ENCODE results near the gene CCNB3.

CCNB3 gene

GRCh38 chrX:50375481-50376267, 171.1 kb downstream of the CCNB3 start:
- Histone ChIP-seq H3K9ac (ENCODE audit: low read length) (no peak overlapping the region), H3K27me3 (replicated peaks; ENCODE audit: control insufficient read depth, insufficient read depth, low read length) (peaks cover 31% of the 10 kb centered on the region), H3K36me3 (ENCODE audit: control insufficient read depth, insufficient read depth, low read length, severe bottlenecking) (no peaks in the 10 kb centered on the region), H3K4me3 (ENCODE audit: low read length) (no peak overlapping the region), H3K4me1 (ENCODE audit: control insufficient read depth, insufficient read depth, low read length) (no peaks in the 10 kb centered on the region), H3K9me3 (ENCODE audit: control insufficient read depth, low read length) (peaks cover 16% of the 10 kb centered on the region)
- DNase-seq (ENCODE audit: low read depth): no peak

GRCh38 chrX:50381729-50382415, 177.3 kb downstream of the CCNB3 start:
- Histone ChIP-seq H3K9ac (ENCODE audit: low read length) (no peak overlapping the region), H3K4me1 (ENCODE audit: control insufficient read depth, insufficient read depth, low read length) (no peaks in the 10 kb centered on the region), H3K9me3 (ENCODE audit: control insufficient read depth, low read length) (peaks cover 8% of the 10 kb centered on the region), H3K4me3 (ENCODE audit: low read length) (no peak overlapping the region), H3K27me3 (replicated peaks; ENCODE audit: control insufficient read depth, insufficient read depth, low read length) (peaks cover 20% of the 10 kb centered on the region), H3K36me3 (ENCODE audit: control insufficient read depth, insufficient read depth, low read length, severe bottlenecking) (no peaks in the 10 kb centered on the region)
- DNase-seq (ENCODE audit: low read depth): no peak

GRCh38 chrX:50386520-50386919, 182.0 kb downstream of the CCNB3 start:
- DNase-seq (ENCODE audit: low read depth): no peak
- Histone ChIP-seq H3K4me1 (ENCODE audit: control insufficient read depth, insufficient read depth, low read length) (no peaks in the 10 kb centered on the region), H3K9ac (ENCODE audit: low read length) (no peak overlapping the region), H3K9me3 (ENCODE audit: control insufficient read depth, low read length) (peaks cover 9% of the 10 kb centered on the region), H3K36me3 (ENCODE audit: control insufficient read depth, insufficient read depth, low read length, severe bottlenecking) (no peaks in the 10 kb centered on the region), H3K4me3 (ENCODE audit: low read length) (no peak overlapping the region), H3K27me3 (replicated peaks; ENCODE audit: control insufficient read depth, insufficient read depth, low read length) (peaks cover 26% of the 10 kb centered on the region)

- Histone ChIP-seq H3K4me3 (ENCODE audit: low read length) (no peak overlapping the region), H3K9ac (ENCODE audit: low read length) (no peak overlapping the region), H3K36me3 (ENCODE audit: control insufficient read depth, insufficient read depth, low read length, severe bottlenecking) (no peaks in the 10 kb centered on the region), H3K4me1 (ENCODE audit: control insufficient read depth, insufficient read depth, low read length) (no peaks in the 10 kb centered on the region), H3K9me3 (ENCODE audit: control insufficient read depth, low read length) (peaks cover 5% of the 10 kb centered on the region), H3K27me3 (replicated peaks; ENCODE audit: control insufficient read depth, insufficient read depth, low read length) (peaks cover 28% of the 10 kb centered on the region)
- DNase-seq (ENCODE audit: low read depth): no peak
Measured at GRCh38 chrX:50393902-50394301, 189.3 kb downstream of the CCNB3 start.

Data from adipocyte (in vitro differentiated cells).